Left lung (tissue), 10 donors: ENCODE results near the gene AKNAD1. TPM values are rescaled to one million over a fixed set of nuclear protein-coding genes. Genes with fewer than 3 reads are reported as not detected.

ENCODE experiments used
- ATAC-seq: fragments of 200-7000 bp; cut with Tn5 transposase; one replicate; pipeline ENCODE4 v1.9.1; 2020; ENCODE audit warnings: moderate library complexity
- DNase-seq, 4 donors: peaks; one replicate each; pipeline ENCODE4 v3.0.0-alpha.2; 2013 to 2020
- H3K27ac ChIP-seq, 2 donors: fragments of 200-600 bp; sonication (generic) in 1 of 2; one replicate each; pipeline versions ENCODE4 v1.5.0 to v1.8.0; 2020 to 2021
- H3K27me3 ChIP-seq, 2 donors: fragments of 200-600 bp; sonication (generic) in 1 of 2; one replicate each; pipeline versions ENCODE4 v1.5.0 to v1.8.0; 2020 to 2021
- H3K36me3 ChIP-seq, 2 donors: fragments of 200-600 bp; sonication (generic) in 1 of 2; one replicate each; pipeline versions ENCODE4 v1.5.0 to v1.8.0; 2020 to 2021
- H3K4me1 ChIP-seq, 2 donors: fragments of 200-600 bp; one replicate each; pipeline ENCODE4 v1.8.0; 2021
- H3K4me3 ChIP-seq, 2 donors: fragments of 200-600 bp; sonication (generic) in 1 of 2; one replicate each; pipeline versions ENCODE4 v1.5.0 to v1.8.0; 2020 to 2021; ENCODE audit warnings: mild to moderate bottlenecking in 1 of 2
- H3K9me3 ChIP-seq, 2 donors: fragments of 200-600 bp; sonication (generic) in 1 of 2; one replicate each; pipeline versions ENCODE4 v1.5.0 to v1.8.0; 2020 to 2021
- CTCF ChIP-seq, 2 donors: fragments of 200-600 bp; sonication (generic) in 1 of 2; IDR thresholded peaks; one replicate each; pipeline versions ENCODE4 v1.5.0 to v1.8.0; 2021; ENCODE audit warnings: antibody characterized with exemption in 2 of 2
- intact Hi-C, 2 donors: fragments of 100-400 bp; cut with DNase I; formaldehyde crosslinking; loops; one replicate each; pipeline versions ENCODE4 v1.11.2 to v1.14.2; 2022
- polyA plus RNA-seq, 6 donors: library from polyadenylated mRNA; unstranded; fragments of 120-200 nt; gene quantifications; one replicate each; pipeline ENCODE4 v1.2.1, GENCODE V29; 2013; ENCODE audit not compliant: insufficient read length in 6 of 6
- total RNA-seq, 2 donors: library from RNA; stranded (reverse); fragmentation: NEBNext Ultra II Directional; extraction: Animal tissue kit (Norgen Biotek cat#: 25700); gene quantifications; one replicate each; pipeline ENCODE4 v1.2.1, GENCODE V29; 2021
- donor health status: DM: no; HTN: yes; CAD: no.
- donor health status: DM: no; HTN: no; CAD: no.

AKNAD1 gene
- total and polyA plus RNA-seq, 8 donors, result 0.06 to 0.94 (median 0.49) TPM; not detected in 2

- H3K9me3 ChIP-seq, result no peaks in the 10 kb centered on the region
- no peak for TF ChIP-seq CTCF (IDR thresholded peaks at IDR 0.05)
- no peaks in the 10 kb centered on the region for H3K27me3 ChIP-seq
- H3K4me1 ChIP-seq, result peaks cover 0 to 13% of the 10 kb centered on the region in 2 donors
- H3K4me3 ChIP-seq, result no peak overlapping the region
- DNase-seq (peak in 3 of 4 donors; percentile 71 to 95 (median 85)), ATAC-seq (peak; percentile 80)
- intact Hi-C loops, result no loop called here
- peaks cover 0 to 6% of the 10 kb centered on the region in 2 donors for H3K36me3 ChIP-seq
- peak overlapping the region; percentile 81 to 84 for H3K27ac ChIP-seq
Observed at GRCh38 chr1:108816049-108816893, 40.6 kb downstream of the AKNAD1 start.

- ATAC-seq (no peak), DNase-seq (no peak)
- intact Hi-C loops, result no loop called here
- Histone ChIP-seq H3K27ac (peak overlapping the region; percentile 81 to 84), H3K4me1 (peaks cover 0 to 13% of the 10 kb centered on the region in 2 donors), H3K4me3 (no peak overlapping the region), H3K36me3 (peaks cover 0 to 11% of the 10 kb centered on the region in 2 donors), H3K9me3 (no peaks in the 10 kb centered on the region), H3K27me3 (no peaks in the 10 kb centered on the region)
- no peak for TF ChIP-seq CTCF (IDR thresholded peaks at IDR 0.05)
Observed at GRCh38 chr1:108815566-108815965, 41.3 kb downstream of the AKNAD1 start.

DNA sequence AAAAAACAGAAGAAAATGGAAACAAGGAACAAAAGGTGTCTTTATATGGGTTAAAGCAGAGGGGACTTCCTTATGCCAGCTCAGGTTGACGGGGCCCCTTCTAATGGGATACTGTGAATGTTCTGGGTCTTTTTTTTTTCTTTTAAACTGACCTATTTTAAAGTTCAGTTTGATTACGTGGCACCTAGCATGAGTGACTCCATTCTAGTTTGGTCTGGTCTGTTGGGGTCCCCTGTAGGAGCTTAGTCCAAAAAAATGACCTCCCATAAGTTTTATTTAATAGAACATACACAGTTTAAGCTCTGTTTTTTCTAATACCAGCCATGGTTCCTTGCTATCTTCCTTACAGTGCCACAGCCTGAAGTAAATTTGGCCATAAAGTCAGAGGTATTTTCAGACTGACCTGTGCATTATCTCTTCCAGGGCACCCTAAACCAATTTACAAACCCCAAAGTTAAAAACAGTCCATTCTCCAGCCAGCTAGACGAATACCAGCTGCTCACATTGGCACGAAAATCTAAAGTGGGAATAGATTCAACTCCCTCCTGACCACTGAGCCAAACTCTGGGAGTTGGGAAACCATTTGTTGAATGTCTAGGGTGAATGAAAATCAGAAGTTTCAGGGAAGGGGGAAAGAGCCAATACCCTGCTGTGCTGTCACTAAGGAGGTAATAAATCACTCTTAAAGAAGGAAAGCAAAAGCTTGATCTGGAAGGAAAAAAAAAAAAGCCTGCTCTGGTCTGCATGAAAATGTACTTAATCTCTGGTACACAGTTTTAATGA lies 42.4 kb downstream of the AKNAD1 start:
- Histone ChIP-seq H3K27me3 (no peaks in the 10 kb centered on the region), H3K36me3 (peaks cover 0 to 21% of the 10 kb centered on the region in 2 donors), H3K4me3 (no peak overlapping the region), H3K4me1 (peaks cover 0 to 13% of the 10 kb centered on the region in 2 donors), H3K27ac (peak overlapping the region; percentile 81 to 84), H3K9me3 (no peaks in the 10 kb centered on the region)
- DNase-seq (peak in 2 of 4 donors; percentile 82 to 86), ATAC-seq (peak; percentile 6)
- intact Hi-C loops, result no loop called here
- TF ChIP-seq CTCF (IDR thresholded peaks at IDR 0.05), result no peak

- DNase-seq, result no peak
- peaks cover 0 to 33% of the 10 kb centered on the region in 2 donors for H3K36me3 ChIP-seq
- no peaks in the 10 kb centered on the region for H3K9me3 ChIP-seq
- H3K27me3 ChIP-seq, result no peaks in the 10 kb centered on the region
- no peak overlapping the region for H3K27ac ChIP-seq
- H3K4me1 ChIP-seq, result peaks cover 0 to 13% of the 10 kb centered on the region in 2 donors
- TF ChIP-seq CTCF (IDR thresholded peaks at IDR 0.05), result no peak
- no peak for ATAC-seq
- intact Hi-C loops, result no loop called here
- H3K4me3 ChIP-seq, result no peak overlapping the region
Observed at GRCh38 chr1:108813326-108813725, 43.6 kb downstream of the AKNAD1 start.

DNA sequence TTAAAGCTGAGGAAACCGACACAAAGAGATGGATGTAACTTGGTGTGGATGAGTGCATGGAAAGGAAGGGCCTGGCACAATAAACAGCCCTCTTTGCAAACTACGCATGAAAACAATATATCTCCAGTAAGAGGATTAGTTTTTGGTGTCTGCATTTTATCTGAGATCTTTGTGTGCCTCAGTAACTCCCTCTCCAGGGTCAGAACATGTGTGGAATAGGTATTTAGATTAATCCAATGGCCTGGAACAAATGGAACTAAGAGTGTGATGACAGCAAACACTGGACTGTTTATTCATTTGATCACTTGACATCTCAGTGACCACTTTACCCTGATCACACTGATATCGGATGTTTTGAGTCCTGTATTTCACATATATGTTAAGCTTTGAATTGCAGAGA lies 45.3 kb downstream of the AKNAD1 start:
- TF ChIP-seq CTCF (IDR thresholded peaks at IDR 0.05), result no peak
- ATAC-seq, result no peak
- Histone ChIP-seq H3K27me3 (no peaks in the 10 kb centered on the region), H3K36me3 (peaks cover 0 to 50% of the 10 kb centered on the region in 2 donors), H3K9me3 (no peaks in the 10 kb centered on the region), H3K27ac (no peak overlapping the region), H3K4me3 (no peak overlapping the region), H3K4me1 (peaks cover 0 to 6% of the 10 kb centered on the region in 2 donors)
- intact Hi-C loops, result no loop called here
- DNase-seq, result no peak
